B cell (primary cell): Measurements from ENCODE around the gene PALM3. TPM values are rescaled to one million over a fixed set of nuclear protein-coding genes. Genes with fewer than 3 reads are reported as not detected.
A peak's percentile ranks its signal among the peaks of the same experiment; 100 is the strongest.

Source experiments
- ATAC-seq: fragments of 200-7000 bp; cut with Tn5 transposase; one replicate; pipeline ENCODE4 v1.10.0; 2021; ENCODE audit warnings: low read depth, mild to moderate bottlenecking, moderate number of reproducible peaks, moderate library complexity
- CTCF ChIA-PET: fragments of 350-600 bp; sonication (Branson Sonifier 250); formaldehyde crosslinking; loops from one replicate; lab custom pipeline; 2021; ENCODE audit warnings: antibody characterized with exemption, inconsistent platforms; lab: Charles Lee
- POLR2A ChIA-PET: fragments of 350-600 bp; sonication (Branson Sonifier 250); formaldehyde crosslinking; loops from one replicate; lab custom pipeline; 2021; ENCODE audit warnings: antibody characterized with exemption; lab: Charles Lee
- DNase-seq: peaks from one replicate; pipeline ENCODE4 v3.0.0; 2013
- H2AFZ ChIP-seq: 2 replicates; pipeline ENCODE4 v1.6.1; 2012; ENCODE audit warnings: mild to moderate bottlenecking, low read depth, low read length; ENCODE audit not compliant: insufficient read depth, poor library complexity, severe bottlenecking
- H3K27ac ChIP-seq, 2 donors: 1 replicate in 1 of 2; 2 replicates in 1 of 2; pipeline ENCODE4 v1.5.1; 2012 to 2013; ENCODE audit warnings: low read length in 2 of 2, mild to moderate bottlenecking in 2 of 2, moderate library complexity in 1 of 2
- H3K27me3 ChIP-seq, 4 experiments: fragments of 200-600 bp in 1 of 4; sonication (generic) in 1 of 4; replicated peaks in 1 of 4; 1 replicate in 2 of 4; 2 replicates in 2 of 4; pipeline versions ENCODE4 v1.6.1 to v1.7.0; 2013 to 2016; ENCODE audit warnings: low read length in 3 of 4, mild to moderate bottlenecking in 2 of 4, mixed read lengths in 1 of 4, moderate library complexity in 1 of 4; ENCODE audit not compliant: insufficient read depth in 4 of 4, control insufficient read depth in 3 of 4; ENCODE audit errors: control extremely low read depth in 1 of 4
- H3K36me3 ChIP-seq, 2 experiments: replicated peaks in 1 of 2; 1 replicate in 1 of 2; 2 replicates in 1 of 2; pipeline versions ENCODE4 v1.6.1 to v1.7.1; 2013; ENCODE audit warnings: low read length in 1 of 2; ENCODE audit not compliant: insufficient read depth in 2 of 2, control insufficient read depth in 1 of 2; ENCODE audit errors: control extremely low read depth in 1 of 2, extremely low read depth in 1 of 2
- H3K4me1 ChIP-seq, 2 donors: fragments of 200-600 bp in 1 of 2; sonication (generic) in 1 of 2; 1 replicate in 1 of 2; 2 replicates in 1 of 2; pipeline versions ENCODE4 v1.5.1 to v1.6.1; 2013 to 2017; ENCODE audit warnings: low read length in 2 of 2; ENCODE audit not compliant: control insufficient read depth in 2 of 2, insufficient read depth in 2 of 2
- H3K4me2 ChIP-seq: replicated peaks from 2 replicates; pipeline ENCODE3; 2012; ENCODE audit warnings: mild to moderate bottlenecking, low read depth, low read length; ENCODE audit not compliant: poor library complexity, severe bottlenecking
- H3K4me3 ChIP-seq, 5 experiments: fragments of 200-600 bp in 1 of 5; sonication (generic) in 1 of 5; 1 replicate in 3 of 5; 2 replicates in 2 of 5; pipeline versions ENCODE4 v1.5.1 to v1.7.0; 2011 to 2016; ENCODE audit warnings: low read length in 4 of 5, mild to moderate bottlenecking in 4 of 5, low read depth in 2 of 5, control low read depth in 1 of 5, moderate library complexity in 1 of 5; ENCODE audit not compliant: insufficient read depth in 1 of 5; ENCODE audit errors: control extremely low read depth in 1 of 5, extremely low read depth in 1 of 5
- H3K79me2 ChIP-seq: fragments of 200-600 bp; sonication (generic); one replicate; pipeline ENCODE4 v1.6.0; 2016; ENCODE audit warnings: low read length; ENCODE audit not compliant: control insufficient read depth, insufficient read depth
- H3K9ac ChIP-seq: fragments of 200-600 bp; sonication (generic); 2 replicates; pipeline ENCODE4 v1.6.1; 2017; ENCODE audit warnings: mild to moderate bottlenecking, low read length, moderate library complexity
- H3K9me3 ChIP-seq, 3 donors: one replicate each; pipeline versions ENCODE4 v1.6.1 to v1.7.1; 2013; ENCODE audit warnings: low read length in 2 of 3; ENCODE audit not compliant: control insufficient read depth in 2 of 3, insufficient read depth in 1 of 3; ENCODE audit errors: control extremely low read depth in 1 of 3
- H4K20me1 ChIP-seq: 2 replicates; pipeline ENCODE4 v1.6.0; 2012; ENCODE audit warnings: mild to moderate bottlenecking, low read length; ENCODE audit not compliant: insufficient read depth, control insufficient read depth, poor library complexity, severe bottlenecking
- H3K27ac Mint-ChIP-seq: one replicate; pipeline ENCODE4 v1.8.0; 2021; ENCODE audit warnings: mixed read lengths
- H3K27me3 Mint-ChIP-seq: one replicate; pipeline ENCODE4 v1.8.0; 2021; ENCODE audit warnings: mixed read lengths
- H3K4me1 Mint-ChIP-seq: one replicate; pipeline ENCODE4 v1.8.0; 2021; ENCODE audit warnings: mixed read lengths
- H3K4me3 Mint-ChIP-seq: one replicate; pipeline ENCODE4 v1.8.0; 2021; ENCODE audit warnings: mixed read lengths
- H3K9me3 Mint-ChIP-seq: one replicate; pipeline ENCODE4 v1.8.0; 2022; ENCODE audit warnings: mixed read lengths; ENCODE audit not compliant: insufficient read depth
- EZH2 ChIP-seq: IDR thresholded peaks from 2 replicates; pipeline ENCODE4 v1.6.1; 2012; ENCODE audit warnings: borderline replicate concordance, low read depth, mild to moderate bottlenecking, moderate library complexity, low read length; ENCODE audit not compliant: insufficient read depth, poor library complexity, severe bottlenecking
- WGBS: methylation state at CpG from one replicate; pipeline ENCODE4 v1.1.5; 2013; ENCODE audit warnings: missing lambda C conversion rate; ENCODE audit not compliant: insufficient coverage; 5-methylcytosine and 5-hydroxymethylcytosine counted together
- intact Hi-C: fragments of 100-400 bp; cut with micrococcal nuclease; formaldehyde crosslinking; loops from one replicate; pipeline ENCODE4 v1.10.0; 2022
- polyA plus RNA-seq: library from polyadenylated mRNA; depleted of rRNA; stranded (reverse); fragments of >200 nt; gene quantifications from 2 replicates; pipeline ENCODE4 v1.2.3, GENCODE V29; 2012
- total RNA-seq, 2 donors: library from RNA; stranded (reverse); fragments of 120-200 nt in 1 of 2; gene quantifications; 1 replicate in 1 of 2; 2 replicates in 1 of 2; pipeline versions ENCODE4 v1.2.3 to v1.2.4, GENCODE V29; 2013 to 2022
- TF ChIP-seq, protein P1 (sequence below): fragments of 200-600 bp; IDR thresholded peaks from one replicate; pipeline ENCODE4 v1.8.0; 2022; ENCODE audit warnings: antibody characterized with exemption, mild to moderate bottlenecking

The PALM3 gene
- total and polyA plus RNA-seq, 2 donors (not counting 1 experiment from before 2014, with no cell fraction given) = not detected

DNA sequence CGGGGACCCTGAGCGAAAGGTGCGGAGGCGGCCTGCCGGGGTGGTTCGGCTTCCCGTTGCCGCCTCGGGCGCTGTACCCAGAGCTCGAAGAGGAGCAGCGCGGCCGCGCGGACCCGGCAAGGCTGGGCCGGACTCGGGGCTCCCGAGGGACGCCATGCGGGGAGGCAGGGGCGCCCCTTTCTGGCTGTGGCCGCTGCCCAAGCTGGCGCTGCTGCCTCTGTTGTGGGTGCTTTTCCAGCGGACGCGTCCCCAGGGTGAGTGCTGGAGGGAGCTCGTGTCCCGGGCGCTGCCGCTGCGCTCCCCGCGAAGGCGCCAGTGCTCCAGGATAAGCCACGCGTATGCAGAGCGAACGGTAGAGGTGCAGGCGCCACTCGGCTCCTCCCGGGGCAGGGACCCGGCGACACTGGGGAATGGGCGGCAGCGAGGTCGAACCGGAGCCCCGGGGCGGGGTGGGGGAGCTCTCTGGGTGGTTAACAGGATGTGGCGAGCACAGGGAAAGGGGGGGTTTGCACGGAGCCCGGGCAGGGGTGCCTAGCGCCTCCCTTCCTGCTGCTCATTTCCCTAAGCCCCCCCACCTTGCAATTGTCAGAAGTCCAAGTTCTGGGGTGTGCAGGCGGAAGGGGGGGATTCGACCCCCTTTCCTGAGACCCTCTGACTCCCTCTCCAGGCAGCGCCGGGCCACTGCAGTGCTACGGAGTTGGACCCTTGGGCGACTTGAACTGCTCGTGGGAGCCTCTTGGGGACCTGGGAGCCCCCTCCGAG is 30.0 kb downstream of the PALM3 start, which contains the start of gene IL27RA:
TSS of gene IL27RA (plus strand) at position 44 of the 762 bp plus-strand sequence. CDS start at position 155, 111 bp downstream.
- peak within 1 kb of the TSS; percentile 94 for H3K27ac Mint-ChIP-seq
- H3K9ac ChIP-seq = peak within 1 kb of the TSS; percentile 75
- H3K9me3 Mint-ChIP-seq = no peaks in the 10 kb centered on the region
- under 1% methylated on average over 52 of the region's 63 CpGs for WGBS
- H3K9me3 ChIP-seq = peaks cover 0 to 5% (median 0%) of the 10 kb centered on the region in 3 donors
- peak within 1 kb of the TSS; percentile 83 for H3K4me2 ChIP-seq
- peak within 1 kb of the TSS; percentile 94 for H3K4me3 Mint-ChIP-seq
- no peaks in the 10 kb centered on the region for H3K27me3 Mint-ChIP-seq
- peak within 1 kb of the TSS; percentile 83 to 94 for H3K27ac ChIP-seq
- peaks cover 29% of the 10 kb centered on the region for H3K79me2 ChIP-seq
- no peaks in the 10 kb centered on the region for H3K27me3 ChIP-seq
- H3K36me3 ChIP-seq = peaks cover 2 to 13% of the 10 kb centered on the region in 2 experiments
- peaks cover 22 to 42% of the 10 kb centered on the region in 2 donors for H3K4me1 ChIP-seq
- TF ChIP-seq, protein P1, sequence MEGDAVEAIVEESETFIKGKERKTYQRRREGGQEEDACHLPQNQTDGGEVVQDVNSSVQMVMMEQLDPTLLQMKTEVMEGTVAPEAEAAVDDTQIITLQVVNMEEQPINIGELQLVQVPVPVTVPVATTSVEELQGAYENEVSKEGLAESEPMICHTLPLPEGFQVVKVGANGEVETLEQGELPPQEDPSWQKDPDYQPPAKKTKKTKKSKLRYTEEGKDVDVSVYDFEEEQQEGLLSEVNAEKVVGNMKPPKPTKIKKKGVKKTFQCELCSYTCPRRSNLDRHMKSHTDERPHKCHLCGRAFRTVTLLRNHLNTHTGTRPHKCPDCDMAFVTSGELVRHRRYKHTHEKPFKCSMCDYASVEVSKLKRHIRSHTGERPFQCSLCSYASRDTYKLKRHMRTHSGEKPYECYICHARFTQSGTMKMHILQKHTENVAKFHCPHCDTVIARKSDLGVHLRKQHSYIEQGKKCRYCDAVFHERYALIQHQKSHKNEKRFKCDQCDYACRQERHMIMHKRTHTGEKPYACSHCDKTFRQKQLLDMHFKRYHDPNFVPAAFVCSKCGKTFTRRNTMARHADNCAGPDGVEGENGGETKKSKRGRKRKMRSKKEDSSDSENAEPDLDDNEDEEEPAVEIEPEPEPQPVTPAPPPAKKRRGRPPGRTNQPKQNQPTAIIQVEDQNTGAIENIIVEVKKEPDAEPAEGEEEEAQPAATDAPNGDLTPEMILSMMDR = peak; percentile 68
- no peak for TF ChIP-seq EZH2
- POLR2A ChIA-PET = interaction anchor here (0.6 to 2.7 kb wide), 20 partner anchors 10 to 465 kb away, joined by 3 to 24 read pairs (median 4); partner anchors contain the start of genes DCAF15, RFX1 and ZSWIM4
- DNase-seq = peak; percentile 84
- H3K4me1 Mint-ChIP-seq = peaks cover 38% of the 10 kb centered on the region
- H4K20me1 ChIP-seq = peaks cover 14% of the 10 kb centered on the region
- peak within 1 kb of the TSS; percentile 73 for H2AFZ ChIP-seq
- ATAC-seq = peak; percentile 72
- intact Hi-C loops = loop anchor here (1.0 to 2.0 kb wide), 6 partner anchors 13 to 152 kb away; partner anchors contain the start of genes BRME1, CC2D1A, DCAF15 and RFX1
- CTCF ChIA-PET = interaction anchor here (0.6 to 3.8 kb wide), 35 partner anchors 8 to 434 kb away, joined by 3 to 30 read pairs (median 4); partner anchors contain the start of genes ASF1B, DCAF15, MISP3 and RFX1
- H3K4me3 ChIP-seq = peak within 1 kb of the TSS; percentile 26 to 95 (median 83)
